GM10847 (cell line): ENCODE measurements around the gene UNC5A.

Source experiments
- POLR2A ChIP-seq: IDR thresholded peaks from 2 replicates; pipeline ENCODE4 v1.6.1; 2011; ENCODE audit not compliant: insufficient read length; ENCODE audit errors: extremely low read depth

UNC5A gene

DNA sequence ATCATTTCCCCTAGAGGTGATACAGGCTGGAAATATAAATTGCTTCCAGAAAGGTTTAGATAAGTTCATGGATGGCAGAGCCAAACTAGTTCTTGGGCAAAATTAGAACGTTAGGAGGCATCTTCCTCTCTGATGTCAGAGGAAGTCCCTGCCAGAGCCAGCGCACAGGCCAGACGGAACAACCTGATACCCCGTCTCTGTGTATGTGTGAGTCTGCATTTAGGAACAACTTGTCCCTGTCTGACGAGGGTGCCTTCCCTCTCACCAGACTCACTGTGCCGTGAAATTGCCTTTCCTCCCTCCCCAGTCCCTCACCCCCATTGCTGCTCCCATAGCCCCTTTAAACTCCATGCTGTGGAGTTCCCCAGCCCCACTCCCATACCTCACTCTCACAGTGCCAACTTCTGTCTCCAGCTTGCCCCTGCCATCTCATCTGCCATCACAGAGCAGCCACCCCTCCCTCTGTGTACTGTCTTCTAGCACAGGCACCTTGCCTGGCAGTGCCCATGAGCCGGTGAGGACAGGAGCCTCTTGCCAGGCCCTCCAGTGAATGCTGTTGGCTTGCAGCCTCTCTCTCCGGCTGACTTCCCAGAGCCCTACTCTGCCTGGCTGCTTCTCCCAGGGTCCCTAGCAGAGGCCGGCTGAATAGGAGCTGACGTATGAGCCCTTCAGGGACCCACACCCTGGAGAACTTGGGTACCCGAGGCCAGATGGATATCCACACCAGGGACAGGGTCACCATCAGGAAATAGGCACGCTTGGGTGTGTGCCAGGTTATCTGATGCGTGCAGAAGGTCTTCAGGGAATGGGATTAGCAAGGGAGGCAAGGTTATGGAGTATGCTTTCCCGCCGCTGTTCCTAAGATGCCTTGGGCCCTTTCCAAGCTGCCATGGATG lies 26.7 kb downstream of the UNC5A start:
- no peak for TF ChIP-seq POLR2A

DNA sequence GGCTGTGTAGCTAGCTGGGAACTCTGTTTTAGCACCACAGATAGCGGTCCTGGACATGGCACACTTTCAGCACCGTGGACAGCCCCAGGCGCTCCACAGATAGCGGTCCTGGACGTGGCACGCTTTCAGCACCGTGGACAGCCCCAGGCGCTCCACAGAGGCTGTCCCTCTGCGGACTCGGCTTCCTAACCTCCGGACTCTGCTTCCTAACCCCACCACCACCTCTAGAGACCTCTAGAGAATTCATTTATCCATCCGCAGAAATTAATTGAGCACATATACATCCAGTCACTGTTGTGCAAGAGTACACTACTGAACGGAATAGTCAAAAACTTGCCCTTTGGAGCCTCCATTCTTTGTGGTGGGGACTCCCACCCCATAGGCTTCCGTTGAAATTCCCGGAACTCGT lies 27.4 kb downstream of the UNC5A start:
- no peak for TF ChIP-seq POLR2A

DNA sequence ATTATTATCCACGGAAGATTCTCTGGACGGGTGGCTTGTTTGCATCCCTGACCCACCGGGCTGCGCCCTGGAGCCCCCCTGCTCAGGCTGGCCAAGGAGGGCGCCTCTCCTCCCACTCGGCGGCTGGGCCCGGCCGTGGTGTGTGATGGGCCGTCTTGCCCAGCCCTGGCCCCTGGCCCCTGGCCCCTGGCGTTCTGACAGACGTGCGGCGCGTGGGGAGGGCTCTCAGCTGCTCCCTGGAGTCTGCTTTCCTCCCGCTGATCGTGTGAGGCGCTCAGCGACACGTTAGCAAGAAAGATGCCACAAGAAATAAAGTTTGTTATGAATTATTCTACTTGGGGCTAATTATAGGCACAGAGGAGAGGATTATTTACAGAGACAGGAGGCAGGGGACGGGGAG lies 33.3 kb downstream of the UNC5A start:
- no peak for TF ChIP-seq POLR2A

DNA sequence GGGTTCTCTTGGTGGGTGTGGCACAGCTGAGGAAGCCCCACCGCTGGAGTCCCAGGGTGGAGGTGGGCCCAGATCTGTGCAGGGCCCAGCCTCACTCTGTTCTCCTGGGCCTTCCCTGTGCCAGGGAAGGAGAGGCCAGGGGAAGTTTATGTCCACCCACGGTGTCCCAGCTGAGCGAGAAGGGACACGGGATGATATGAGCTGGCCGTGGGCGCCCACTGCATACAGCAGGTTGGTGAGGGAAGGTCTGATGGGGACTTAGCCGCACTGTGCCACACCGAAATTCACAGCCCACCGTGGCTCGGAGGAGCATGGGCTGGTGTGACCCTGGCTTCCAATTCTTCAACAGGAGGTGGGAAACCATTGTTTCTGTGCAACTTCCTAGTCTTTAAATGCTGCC lies 33.9 kb downstream of the UNC5A start:
- no peak for TF ChIP-seq POLR2A

DNA sequence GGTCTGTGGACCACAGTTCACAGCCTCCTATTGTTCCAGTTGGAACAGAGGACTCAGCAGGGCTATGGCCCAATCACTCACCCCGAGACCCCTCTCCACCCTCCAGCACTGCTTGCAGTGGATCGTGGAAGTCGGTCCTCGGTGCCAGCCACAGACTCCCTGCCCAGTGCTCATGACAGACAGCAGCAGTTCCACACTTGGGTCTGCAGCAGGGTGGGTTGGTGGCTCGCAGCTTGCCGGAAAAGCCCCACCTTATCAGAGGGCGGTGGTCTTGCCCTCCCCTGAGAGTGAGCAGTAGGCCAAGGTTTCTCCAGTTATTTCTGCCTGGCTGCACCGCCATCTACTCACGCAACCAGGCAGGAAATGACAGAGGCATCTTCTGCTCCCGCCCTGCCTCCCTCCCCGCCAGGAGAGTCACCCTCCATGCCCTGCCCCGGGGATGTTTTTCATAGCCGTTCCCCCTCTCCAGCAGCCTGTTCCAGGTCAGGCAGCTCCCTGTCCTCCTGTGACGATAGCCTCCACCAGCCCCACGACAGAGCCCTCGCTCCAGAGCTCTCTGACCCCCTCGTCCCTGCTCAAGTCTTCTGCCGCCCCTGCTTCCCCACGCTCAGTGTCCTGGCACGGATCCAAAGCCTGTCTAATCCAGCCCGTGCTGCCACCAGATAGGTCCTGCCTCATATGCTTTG lies 34.5 kb downstream of the UNC5A start:
- no peak for TF ChIP-seq POLR2A

DNA sequence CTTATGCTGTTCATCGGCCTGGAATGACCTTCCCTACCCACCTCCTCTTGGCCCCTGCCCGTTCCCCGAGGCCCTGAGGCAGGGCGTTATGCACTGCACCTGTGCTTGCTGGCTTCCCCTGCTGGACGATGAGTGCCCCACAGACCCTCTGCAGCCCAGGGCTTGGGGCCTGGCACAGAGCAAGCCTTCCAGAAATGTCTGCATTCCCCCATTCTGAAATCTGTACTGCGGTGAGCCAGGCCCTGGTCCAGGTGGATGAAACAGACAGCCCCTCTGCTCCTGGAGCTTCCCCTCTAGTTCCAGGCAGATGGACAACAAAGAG lies 35.0 kb downstream of the UNC5A start:
- no peak for TF ChIP-seq POLR2A

DNA sequence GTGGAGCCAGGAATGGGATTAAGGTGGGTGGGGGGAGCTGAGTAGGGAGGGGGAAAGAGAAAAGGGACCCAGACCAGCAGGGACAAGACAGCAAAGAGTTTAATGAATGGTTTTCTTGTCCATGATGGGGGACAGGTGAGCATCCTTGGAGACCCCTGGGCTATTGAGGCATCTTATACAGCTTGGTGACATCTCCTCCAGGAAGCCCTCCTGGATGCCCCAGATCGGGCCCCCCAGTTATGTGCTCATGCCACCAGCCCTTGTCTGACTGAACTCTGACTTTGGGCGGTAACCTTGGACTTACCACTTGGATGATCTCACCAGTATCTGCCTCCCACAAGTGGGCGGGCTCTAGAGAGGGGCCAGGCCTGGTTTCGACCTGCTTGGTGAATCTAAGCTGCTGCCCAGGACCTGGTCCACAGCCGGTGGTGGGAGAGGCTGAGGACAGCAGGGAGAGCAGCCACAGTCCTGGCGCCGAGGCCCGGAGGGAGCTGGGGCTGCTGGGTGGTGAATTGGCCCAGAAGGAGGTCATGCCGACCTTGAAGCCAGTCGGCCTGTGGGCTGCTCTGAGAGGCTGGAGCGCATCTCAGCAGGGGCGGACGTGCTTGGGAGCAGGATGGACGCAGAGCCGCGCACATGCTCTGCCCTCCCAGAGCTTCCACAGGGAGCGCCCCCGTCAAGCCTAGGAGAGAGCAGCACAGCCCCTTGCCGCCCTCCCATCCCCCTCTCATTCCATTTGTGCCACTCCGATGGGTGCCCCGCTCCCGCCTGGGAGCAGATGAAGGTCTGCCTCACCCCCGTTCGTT lies 36.2 kb downstream of the UNC5A start:
- TF ChIP-seq POLR2A: no peak

DNA sequence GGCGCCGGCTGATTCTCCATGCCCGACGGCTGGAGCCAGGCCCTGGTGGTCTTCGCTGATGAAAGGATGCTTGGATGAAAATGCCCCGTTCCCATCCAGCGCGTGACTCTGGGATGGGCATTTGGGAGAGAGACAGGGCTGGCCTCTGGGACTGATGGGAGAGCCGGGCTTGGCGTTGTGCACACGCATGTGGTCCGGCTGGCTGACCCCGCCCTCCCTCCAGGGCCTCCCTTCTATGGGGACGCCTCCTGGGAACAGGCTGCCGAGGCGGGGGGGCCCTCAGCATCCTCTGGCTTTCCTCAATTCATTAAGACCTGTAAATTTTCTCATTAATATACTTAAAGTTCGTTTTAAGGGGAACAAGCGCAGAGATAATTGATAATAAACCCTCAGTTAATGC lies 36.8 kb downstream of the UNC5A start:
- no peak for TF ChIP-seq POLR2A

DNA sequence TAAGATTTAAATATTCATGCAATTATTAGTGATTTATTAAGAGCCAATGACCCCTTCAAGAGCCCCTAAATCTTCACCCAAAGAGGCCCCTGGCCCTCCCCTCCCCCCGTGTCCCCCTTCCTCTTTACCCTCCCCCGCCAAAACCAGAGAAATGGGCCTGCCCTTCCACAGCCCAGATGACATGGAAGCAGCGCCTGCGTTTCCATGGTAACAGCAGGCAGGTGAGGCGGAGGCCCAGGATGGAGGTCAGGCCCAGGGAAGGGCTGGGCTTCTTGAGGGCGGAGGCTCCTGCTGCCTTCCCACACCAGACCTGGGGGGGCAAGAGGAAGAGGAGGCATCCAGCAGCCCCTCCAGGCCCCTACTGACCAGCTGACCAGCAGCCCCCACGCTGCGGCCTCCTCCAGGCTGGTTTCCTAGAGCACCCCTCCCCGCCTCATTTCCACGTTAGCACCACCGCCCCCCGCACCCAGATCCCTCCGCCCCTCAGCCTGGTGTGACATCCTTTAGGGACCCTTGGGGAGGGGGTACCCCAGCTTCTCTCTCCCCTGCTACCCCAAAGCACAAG lies 37.4 kb downstream of the UNC5A start:
- no peak for TF ChIP-seq POLR2A

DNA sequence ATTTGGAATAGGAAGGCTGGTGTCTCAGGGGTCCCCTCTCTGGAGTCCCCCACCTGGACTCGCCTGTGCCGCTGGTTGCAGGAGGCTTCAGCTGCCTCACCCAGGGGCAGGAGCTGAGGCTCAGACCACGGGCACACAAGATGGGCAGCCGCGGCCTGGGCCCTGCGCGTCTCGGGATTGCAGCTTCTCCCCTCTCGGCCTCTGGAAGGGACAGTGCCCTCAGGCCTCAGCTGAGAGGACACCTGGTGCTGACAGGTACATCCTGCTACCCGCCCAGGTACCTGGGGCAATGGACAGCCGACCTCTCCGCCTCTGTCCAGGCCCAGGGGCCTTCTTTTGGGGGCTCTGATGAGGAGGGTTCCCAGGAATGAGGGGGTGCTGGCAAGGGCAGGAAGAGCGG lies 38.3 kb downstream of the UNC5A start:
- no peak for TF ChIP-seq POLR2A

DNA sequence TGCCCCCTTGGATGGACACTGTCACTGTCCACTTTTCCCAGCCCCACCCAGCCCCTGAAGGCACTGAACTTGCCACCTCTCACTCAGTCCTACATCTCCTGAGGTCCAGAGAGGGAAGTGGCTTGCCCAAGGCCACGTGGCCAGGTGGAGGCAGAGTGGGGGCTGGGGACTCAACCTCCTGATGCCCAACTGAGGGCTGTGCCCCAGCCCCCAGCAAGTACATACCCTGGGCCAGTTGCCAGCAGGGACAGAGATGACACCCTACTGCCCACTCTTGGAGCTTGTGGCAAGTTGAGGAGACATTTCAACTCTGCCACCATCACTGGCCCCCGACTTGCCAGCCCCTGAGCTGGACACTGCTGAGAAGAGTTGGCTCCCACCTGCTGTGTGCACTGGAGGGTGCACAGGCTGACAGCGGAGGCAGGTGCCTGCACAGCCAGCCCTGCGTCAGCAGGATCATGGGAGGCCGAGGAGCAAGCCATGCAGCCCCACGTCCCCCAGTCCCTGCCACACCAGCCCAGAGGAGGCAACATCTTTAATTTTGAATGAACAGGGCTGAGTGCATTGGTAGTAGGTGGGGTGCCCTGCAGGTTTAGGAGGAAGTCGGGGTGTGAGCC lies 39.4 kb downstream of the UNC5A start:
- TF ChIP-seq POLR2A: no peak

DNA sequence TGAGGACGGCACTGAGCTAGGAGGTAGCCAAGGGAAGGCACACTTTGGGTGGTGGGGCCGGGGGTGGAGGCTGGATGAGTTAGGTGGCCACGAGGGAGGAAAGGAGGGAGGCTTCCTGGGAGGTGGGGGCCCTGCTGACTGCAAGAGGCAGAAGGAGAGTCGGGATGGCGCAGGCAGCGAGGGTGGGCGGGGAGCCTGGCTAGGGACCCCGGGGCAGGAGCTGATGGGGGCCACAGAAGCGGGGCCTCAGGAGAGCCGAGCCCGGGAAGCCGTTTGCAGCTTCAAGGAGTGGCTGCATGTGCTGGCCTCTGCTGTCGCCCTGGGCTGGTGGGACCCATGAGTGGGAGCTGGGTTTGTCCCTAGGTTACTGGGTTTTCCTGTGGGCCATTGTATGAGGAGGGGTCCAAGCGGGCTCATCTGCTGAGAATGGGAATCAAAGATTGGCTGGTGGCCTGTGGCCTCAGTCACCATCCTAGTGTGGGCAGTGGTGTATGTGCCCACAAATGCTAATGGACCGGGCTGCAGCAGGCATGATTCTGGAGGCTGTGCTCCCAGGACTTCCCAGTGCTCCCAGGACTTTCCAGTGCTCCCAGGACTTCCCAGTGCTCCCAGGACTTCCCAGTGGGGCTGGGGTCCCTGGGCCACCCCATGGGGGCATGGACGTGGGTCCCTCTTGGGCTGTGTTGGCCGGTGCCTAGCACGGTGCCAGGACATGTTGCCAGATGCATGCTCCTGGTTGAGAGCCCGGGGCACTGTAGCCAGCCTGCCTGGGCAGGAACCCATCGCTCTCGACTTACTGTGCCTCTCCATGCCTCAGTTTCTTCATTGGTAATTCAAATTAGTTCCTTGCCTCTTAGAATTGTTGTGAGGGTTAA lies 40.2 kb downstream of the UNC5A start:
- TF ChIP-seq POLR2A: no peak

DNA sequence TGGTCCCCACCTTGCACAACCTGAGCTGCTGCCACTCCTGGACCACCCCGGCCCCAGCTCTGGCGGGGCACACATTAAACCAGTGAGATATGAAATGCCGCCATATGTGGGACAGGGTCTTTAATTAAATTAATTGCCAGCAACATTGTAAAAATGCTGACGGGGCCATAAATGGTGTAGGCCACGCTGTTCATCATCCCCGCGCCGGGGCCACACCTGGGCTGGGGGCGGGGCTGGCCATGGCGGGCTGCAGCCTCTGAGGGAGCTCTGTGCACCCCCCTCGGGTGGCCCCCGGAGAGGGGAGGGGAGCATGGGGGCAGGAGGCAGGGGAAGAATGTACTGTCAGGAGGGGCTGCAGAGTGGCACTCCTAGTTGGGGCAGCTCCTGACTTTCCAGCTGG lies 41.0 kb downstream of the UNC5A start:
- no peak for TF ChIP-seq POLR2A

DNA sequence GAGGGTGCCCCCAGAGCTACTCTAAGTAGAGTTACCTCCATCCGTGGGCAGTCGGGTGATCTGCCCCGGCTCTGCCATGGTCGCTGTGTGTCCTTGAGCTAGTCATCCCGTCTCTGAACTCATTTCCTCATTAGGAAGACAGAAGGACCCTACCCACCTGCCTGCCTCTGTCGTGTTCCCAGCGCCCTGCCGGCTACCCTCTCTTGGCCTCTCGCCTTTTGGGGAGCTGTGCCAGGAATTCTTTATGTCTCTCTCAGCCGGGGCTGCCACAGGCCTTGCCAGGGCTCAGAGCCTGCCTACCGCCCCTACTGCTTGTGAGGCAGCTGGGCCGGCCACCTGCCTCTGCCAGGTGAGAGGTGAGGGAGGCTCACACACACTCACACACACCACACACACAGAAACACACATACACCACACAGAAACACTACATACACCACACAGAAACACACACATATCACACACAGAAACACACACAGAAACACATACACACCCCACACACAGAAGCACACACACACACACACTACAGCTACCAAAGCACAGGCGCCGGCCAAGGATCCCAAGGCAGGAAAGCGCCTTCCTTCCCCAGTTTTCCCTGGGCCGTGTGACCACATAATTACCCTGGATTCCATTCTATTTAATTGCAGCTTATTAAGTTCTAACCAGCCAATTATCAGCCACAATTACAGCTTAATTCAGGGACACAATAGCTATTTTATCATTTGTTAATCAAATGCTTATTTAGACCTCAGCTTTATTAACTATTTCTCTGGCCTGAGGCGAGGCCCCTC lies 41.7 kb downstream of the UNC5A start:
- no peak for TF ChIP-seq POLR2A
